ENCODE data around the gene TRNAU1AP.

TRNAU1AP gene

GRCh38 chr1:28601696-28602095, 48.8 kb downstream of the TRNAU1AP start:
- FAIRE-seq (peak; percentile 76), DNase-seq (ENCODE audit: insufficient read length, low spot score) (no peak)

GRCh38 chr1:28602536-28603439, 49.9 kb downstream of the TRNAU1AP start:
- DNase-seq (ENCODE audit: insufficient read length, low spot score): no peak
- TF ChIP-seq PAX5 (IDR thresholded peaks at IDR 0.05; ENCODE audit: insufficient read depth, low read length, severe bottlenecking) (no peak), TAF1 (IDR thresholded peaks at IDR 0.05; ENCODE audit: low read depth, low read length) (no peak), POLR2A (IDR thresholded peaks at IDR 0.05; ENCODE audit: low read depth, low read length) (no peak)
- FAIRE-seq: peak; percentile 33

More at GRCh38 chr1:28601696-28602095, 48.8 kb downstream of the TRNAU1AP start:
- TF ChIP-seq POLR2AphosphoS5 (IDR thresholded peaks at IDR 0.05; ENCODE audit: low read depth, low read length) (no peak), POLR2A (IDR thresholded peaks at IDR 0.05; ENCODE audit: low read depth, low read length) (no peak), PAX5 (IDR thresholded peaks at IDR 0.05; ENCODE audit: insufficient read depth, low read length, severe bottlenecking) (no peak), TAF1 (IDR thresholded peaks at IDR 0.05; ENCODE audit: low read depth, low read length) (no peak), POU2F2 (IDR thresholded peaks at IDR 0.05; ENCODE audit: low read depth, low read length) (no peak), SPI1 (IDR thresholded peaks at IDR 0.05; ENCODE audit: low read depth, low read length) (no peak)

- DNase-seq (ENCODE audit: insufficient read length, low spot score) (no peak), FAIRE-seq (no peak)
- no peak for TF ChIP-seq POU2F2 (IDR thresholded peaks at IDR 0.05; ENCODE audit: low read depth, low read length)
- no peak for TF ChIP-seq POLR2AphosphoS5 (IDR thresholded peaks at IDR 0.05; ENCODE audit: low read depth, low read length)
- TF ChIP-seq SPI1 (IDR thresholded peaks at IDR 0.05; ENCODE audit: low read depth, low read length): no peak
- TF ChIP-seq PAX5 (IDR thresholded peaks at IDR 0.05; ENCODE audit: insufficient read depth, low read length, severe bottlenecking): no peak
- TF ChIP-seq POLR2A (IDR thresholded peaks at IDR 0.05; ENCODE audit: low read depth, low read length): no peak
- TF ChIP-seq TAF1 (IDR thresholded peaks at IDR 0.05; ENCODE audit: low read depth, low read length): no peak
These were observed 51.5 kb downstream of the TRNAU1AP start for GRCh38 chr1:28604411-28604810.

- FAIRE-seq (no peak), DNase-seq (ENCODE audit: insufficient read length, low spot score) (no peak)
- TF ChIP-seq POLR2A (IDR thresholded peaks at IDR 0.05; ENCODE audit: low read depth, low read length) (no peak), POU2F2 (IDR thresholded peaks at IDR 0.05; ENCODE audit: low read depth, low read length) (no peak), TAF1 (IDR thresholded peaks at IDR 0.05; ENCODE audit: low read depth, low read length) (no peak), PAX5 (IDR thresholded peaks at IDR 0.05; ENCODE audit: insufficient read depth, low read length, severe bottlenecking) (no peak), SPI1 (IDR thresholded peaks at IDR 0.05; ENCODE audit: low read depth, low read length) (no peak), POLR2AphosphoS5 (IDR thresholded peaks at IDR 0.05; ENCODE audit: low read depth, low read length) (no peak)
These were observed 52.1 kb downstream of the TRNAU1AP start for GRCh38 chr1:28604962-28605361.

DNA sequence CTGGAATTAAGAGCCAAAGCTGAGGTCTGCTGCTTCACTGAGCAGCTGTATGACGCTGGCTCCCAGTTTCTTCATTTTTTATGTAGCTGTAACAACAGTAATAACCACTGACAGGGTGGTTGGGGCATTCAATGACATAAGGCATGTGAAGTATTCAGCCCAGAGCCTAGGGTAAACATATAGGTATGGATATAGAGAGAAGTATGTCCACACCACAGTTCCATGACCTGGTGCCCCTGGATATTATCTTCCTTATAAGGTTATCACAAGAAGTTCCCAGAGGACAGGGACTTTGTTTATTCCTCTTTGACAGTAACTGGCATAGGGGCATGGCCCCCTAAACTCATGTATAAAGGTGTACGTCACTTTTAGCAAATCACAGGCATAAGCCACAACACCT, 53.9 kb downstream of the TRNAU1AP start:
- no peak for FAIRE-seq
- DNase-seq (ENCODE audit: insufficient read length, low spot score): no peak
- no peak for TF ChIP-seq SPI1 (IDR thresholded peaks at IDR 0.05; ENCODE audit: low read depth, low read length)
- TF ChIP-seq POU2F2 (IDR thresholded peaks at IDR 0.05; ENCODE audit: low read depth, low read length): no peak
- no peak for TF ChIP-seq POLR2A (IDR thresholded peaks at IDR 0.05; ENCODE audit: low read depth, low read length)
- TF ChIP-seq POLR2AphosphoS5 (IDR thresholded peaks at IDR 0.05; ENCODE audit: low read depth, low read length): no peak
- TF ChIP-seq TAF1 (IDR thresholded peaks at IDR 0.05; ENCODE audit: low read depth, low read length): no peak
- TF ChIP-seq PAX5 (IDR thresholded peaks at IDR 0.05; ENCODE audit: insufficient read depth, low read length, severe bottlenecking): no peak

DNA sequence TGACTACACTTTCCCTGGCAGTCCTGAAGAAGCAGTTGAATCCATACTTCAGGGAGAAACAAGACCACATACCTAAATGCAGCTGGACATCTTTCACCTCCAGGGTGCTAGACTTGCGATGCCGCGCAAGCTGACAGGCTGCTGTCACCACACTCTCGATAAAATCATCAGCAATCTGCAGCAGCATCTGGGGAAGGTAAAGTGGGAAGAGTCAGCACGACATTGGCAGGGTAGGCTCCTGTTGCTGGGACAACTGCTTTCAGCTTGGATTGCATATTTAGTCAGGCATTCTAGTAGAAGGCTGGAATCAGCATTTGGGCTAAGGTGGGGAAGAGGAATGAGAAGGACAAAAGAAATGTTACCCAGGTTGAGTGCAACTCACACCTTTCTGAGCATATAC, 60.3 kb downstream of the TRNAU1AP start:
- TF ChIP-seq POU2F2 (IDR thresholded peaks at IDR 0.05; ENCODE audit: low read depth, low read length) (no peak), POLR2A (IDR thresholded peaks at IDR 0.05; ENCODE audit: low read depth, low read length) (no peak), TAF1 (IDR thresholded peaks at IDR 0.05; ENCODE audit: low read depth, low read length) (no peak), SPI1 (IDR thresholded peaks at IDR 0.05; ENCODE audit: low read depth, low read length) (no peak), PAX5 (IDR thresholded peaks at IDR 0.05; ENCODE audit: insufficient read depth, low read length, severe bottlenecking) (no peak), POLR2AphosphoS5 (IDR thresholded peaks at IDR 0.05; ENCODE audit: low read depth, low read length) (no peak)
- FAIRE-seq (no peak), DNase-seq (ENCODE audit: insufficient read length, low spot score) (no peak)
